B cell (primary cell): ENCODE results near the gene VN1R5.

ENCODE experiments used
- CTCF ChIP-seq: fragments of 200-600 bp; IDR thresholded peaks from one replicate; pipeline ENCODE4 v1.8.0; 2022; ENCODE audit warnings: antibody characterized with exemption, mild to moderate bottlenecking
- EZH2 ChIP-seq: IDR thresholded peaks from 2 replicates; pipeline ENCODE4 v1.6.1; 2012; ENCODE audit warnings: borderline replicate concordance, low read depth, mild to moderate bottlenecking, moderate library complexity, low read length; ENCODE audit not compliant: insufficient read depth, poor library complexity, severe bottlenecking

- TF ChIP-seq CTCF (no peak), EZH2 (no peak)
Observed at GRCh38 chr1:247291161-247291560, 35.3 kb downstream of the VN1R5 start.
